A673 (cell line): ENCODE results near the gene CFAP161. TPM values are rescaled to one million over a fixed set of nuclear protein-coding genes. Genes with fewer than 3 reads are reported as not detected.

Experiments
- BruUV-seq: library from RNA; stranded (reverse); fragments of 400-500 nt; replicated peaks from 2 replicates; lab custom pipeline; 2021; lab: Mats Ljungman, UMichigan
- CTCF ChIA-PET: fragments of 300-600 bp; sonication (Branson Sonifier 250); formaldehyde crosslinking; loops from one replicate; lab custom pipeline; 2022; ENCODE audit warnings: antibody characterized with exemption; lab: Charles Lee
- POLR2A ChIA-PET: fragments of 300-600 bp; sonication (Branson Sonifier 250); formaldehyde crosslinking; loops from one replicate; lab custom pipeline; 2022; ENCODE audit warnings: antibody characterized with exemption; ENCODE audit not compliant: low non-redundant PET; lab: Charles Lee
- DNase-seq: peaks from one replicate; pipeline ENCODE4 v3.0.0-alpha.2; 2015; ENCODE audit warnings: low spot score
- H3K27ac ChIP-seq: fragments of 200-600 bp; sonication (generic); 2 replicates; pipeline ENCODE4 v1.5.1; 2016; ENCODE audit warnings: mixed run types, low read depth, mild to moderate bottlenecking, mixed read lengths, antibody characterized with exemption, low read length; ENCODE audit not compliant: poor library complexity, severe bottlenecking
- H3K27me3 ChIP-seq: fragments of 200-600 bp; sonication (generic); replicated peaks from 2 replicates; pipeline ENCODE4 v1.6.1; 2017; ENCODE audit warnings: mixed run types, low read depth, mild to moderate bottlenecking, mixed read lengths, antibody characterized with exemption, low read length; ENCODE audit not compliant: insufficient read depth, poor library complexity
- H3K36me3 ChIP-seq: fragments of 200-600 bp; sonication (generic); 2 replicates; pipeline ENCODE4 v1.6.1; 2016; ENCODE audit warnings: mixed run types, mild to moderate bottlenecking, mixed read lengths, antibody characterized with exemption, low read length; ENCODE audit not compliant: insufficient read depth, poor library complexity, severe bottlenecking
- H3K4me1 ChIP-seq: fragments of 200-600 bp; sonication (generic); 2 replicates; pipeline ENCODE4 v1.6.1; 2017; ENCODE audit warnings: mixed run types, mild to moderate bottlenecking, mixed read lengths, antibody characterized with exemption, low read length; ENCODE audit not compliant: insufficient read depth, poor library complexity, severe bottlenecking
- H3K4me3 ChIP-seq: fragments of 200-600 bp; sonication (generic); 2 replicates; pipeline ENCODE4 v1.5.1; 2016; ENCODE audit warnings: low read depth, mixed run types, mild to moderate bottlenecking, mixed read lengths, low read length; ENCODE audit not compliant: poor library complexity, severe bottlenecking
- H3K9me3 ChIP-seq: fragments of 200-600 bp; sonication (generic); 2 replicates; pipeline ENCODE4 v1.6.1; 2016; ENCODE audit warnings: mixed run types, low read depth, mild to moderate bottlenecking, mixed read lengths, antibody characterized with exemption, low read length; ENCODE audit not compliant: poor library complexity, severe bottlenecking
- CTCF ChIP-seq: fragments of 300-800, 200-600 bp; sonication (generic); conservative IDR thresholded peaks from 2 replicates; pipeline ENCODE4 v1.5.1; 2017; ENCODE audit warnings: low read depth, mild to moderate bottlenecking, antibody characterized with exemption, low read length, moderate library complexity, mixed read lengths
- EZH2 ChIP-seq: fragments of 200-600 bp; sonication (generic); IDR thresholded peaks from 2 replicates; pipeline ENCODE4 v1.6.1; 2017; ENCODE audit warnings: borderline replicate concordance, low read depth, mild to moderate bottlenecking, mixed read lengths, antibody characterized with exemption, low read length; ENCODE audit not compliant: poor library complexity, severe bottlenecking
- intact Hi-C: fragments of 100-400 bp; cut with micrococcal nuclease; formaldehyde crosslinking; loops from one replicate; pipeline ENCODE4 v1.10.0; 2022; ENCODE audit not compliant: unreplicated experiment
- total RNA-seq: library from RNA; stranded (reverse); gene quantifications from 2 replicates; pipeline ENCODE4 v1.2.3, GENCODE V29; 2021

Gene CFAP161
- total RNA-seq, 1 experiment from 2014 or later: 2.8 TPM

- Histone ChIP-seq H3K4me1 (no peaks in the 10 kb centered on the region), H3K27me3 (no peaks in the 10 kb centered on the region), H3K36me3 (no peaks in the 10 kb centered on the region), H3K9me3 (no peaks in the 10 kb centered on the region), H3K4me3 (no peak overlapping the region), H3K27ac (no peak overlapping the region)
- intact Hi-C loops: loop anchor here (2.0 kb wide), 1 partner anchor 19 kb away; no protein-coding TSS in a partner anchor
- no peak for TF ChIP-seq CTCF
- TF ChIP-seq EZH2: no peak
- ChIA-PET POLR2A (no interaction called here), CTCF (no interaction called here)
- no peak for DNase-seq
- no TSS peak for BruUV-seq
Measured at GRCh38 chr15:81087694-81088093, 46.4 kb upstream of the CFAP161 start.

GRCh38 chr15:81088470-81089013, 45.5 kb upstream of the CFAP161 start:
- intact Hi-C loops: loop anchor here (2.0 kb wide), 1 partner anchor 20 kb away; no protein-coding TSS in a partner anchor
- BruUV-seq: no TSS peak
- Histone ChIP-seq H3K27ac (no peak overlapping the region), H3K27me3 (no peaks in the 10 kb centered on the region), H3K36me3 (no peaks in the 10 kb centered on the region), H3K9me3 (no peaks in the 10 kb centered on the region), H3K4me1 (no peaks in the 10 kb centered on the region), H3K4me3 (no peak overlapping the region)
- ChIA-PET POLR2A (no interaction called here), CTCF (no interaction called here)
- no peak for TF ChIP-seq CTCF
- no peak for TF ChIP-seq EZH2
- DNase-seq: no peak

- Histone ChIP-seq H3K27me3 (no peaks in the 10 kb centered on the region), H3K4me3 (no peak overlapping the region), H3K27ac (no peak overlapping the region), H3K4me1 (no peaks in the 10 kb centered on the region), H3K9me3 (no peaks in the 10 kb centered on the region), H3K36me3 (no peaks in the 10 kb centered on the region)
- TF ChIP-seq EZH2 (no peak), CTCF (no peak)
- ChIA-PET POLR2A (no interaction called here), CTCF (interaction anchor here (0.6 kb wide), 1 partner anchor 867 kb away, joined by 3 read pairs; no protein-coding TSS in a partner anchor)
- intact Hi-C loops: no loop called here
- DNase-seq: peak; percentile 64
- BruUV-seq: no TSS peak
Measured at GRCh38 chr15:81091889-81092558, 42.0 kb upstream of the CFAP161 start.
